NCI-H1417 (cell line): Measurements from ENCODE around the gene SPRR1A.

Source experiments
- DNase-seq, 3 experiments: peaks; one replicate each; lab custom pipeline; 2025; lab: John Stamatoyannopoulos, UW

The SPRR1A gene, protein sequence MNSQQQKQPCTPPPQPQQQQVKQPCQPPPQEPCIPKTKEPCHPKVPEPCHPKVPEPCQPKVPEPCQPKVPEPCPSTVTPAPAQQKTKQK

DNA sequence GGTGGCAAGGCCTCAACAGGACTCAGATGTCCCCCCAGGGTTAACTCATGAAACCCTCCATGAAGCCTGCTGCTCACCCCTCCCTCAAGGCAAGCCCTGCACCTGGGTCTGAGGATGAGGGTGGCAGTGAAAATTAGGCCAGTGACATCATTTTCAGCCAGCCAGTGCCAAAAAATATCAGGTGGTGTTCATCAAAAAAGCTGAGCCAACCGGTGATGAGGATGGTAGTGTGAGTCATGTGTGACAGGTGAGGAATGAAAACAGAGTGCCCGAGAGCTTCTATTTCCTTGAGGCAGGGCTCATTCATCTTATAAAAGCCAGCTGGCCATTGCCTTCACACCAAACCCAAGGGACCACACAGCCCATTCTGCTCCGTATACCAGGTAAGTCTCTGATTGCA lies at the start of gene SPRR1A:
Gene SPRR1A (plus strand): TSS at position 339 of the 400 bp plus-strand sequence. CDS start 1,150 bp downstream, outside the sequence.
- peak in 1 of 3 experiments; percentile 20 for DNase-seq

DNA sequence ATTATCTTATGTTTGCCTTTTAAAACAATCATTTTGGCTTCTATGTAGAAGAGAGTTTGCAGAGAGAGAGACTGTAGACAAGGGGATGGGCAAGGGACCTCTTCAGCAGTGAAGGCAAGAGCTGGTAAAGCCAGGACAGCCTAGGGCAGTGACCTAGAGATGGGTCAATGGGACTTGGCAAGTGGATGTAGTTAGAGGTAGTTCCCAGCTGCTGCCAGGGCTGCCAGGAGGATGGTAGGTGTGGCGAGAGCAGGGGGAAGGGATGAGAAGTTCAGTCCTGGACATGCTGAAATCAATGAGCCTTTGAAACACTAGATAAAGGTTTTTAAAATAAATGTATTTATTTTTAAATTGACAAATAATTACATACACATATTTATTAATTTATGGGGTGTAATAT lies 43.3 kb upstream of the SPRR1A start:
- DNase-seq: no peak

DNA sequence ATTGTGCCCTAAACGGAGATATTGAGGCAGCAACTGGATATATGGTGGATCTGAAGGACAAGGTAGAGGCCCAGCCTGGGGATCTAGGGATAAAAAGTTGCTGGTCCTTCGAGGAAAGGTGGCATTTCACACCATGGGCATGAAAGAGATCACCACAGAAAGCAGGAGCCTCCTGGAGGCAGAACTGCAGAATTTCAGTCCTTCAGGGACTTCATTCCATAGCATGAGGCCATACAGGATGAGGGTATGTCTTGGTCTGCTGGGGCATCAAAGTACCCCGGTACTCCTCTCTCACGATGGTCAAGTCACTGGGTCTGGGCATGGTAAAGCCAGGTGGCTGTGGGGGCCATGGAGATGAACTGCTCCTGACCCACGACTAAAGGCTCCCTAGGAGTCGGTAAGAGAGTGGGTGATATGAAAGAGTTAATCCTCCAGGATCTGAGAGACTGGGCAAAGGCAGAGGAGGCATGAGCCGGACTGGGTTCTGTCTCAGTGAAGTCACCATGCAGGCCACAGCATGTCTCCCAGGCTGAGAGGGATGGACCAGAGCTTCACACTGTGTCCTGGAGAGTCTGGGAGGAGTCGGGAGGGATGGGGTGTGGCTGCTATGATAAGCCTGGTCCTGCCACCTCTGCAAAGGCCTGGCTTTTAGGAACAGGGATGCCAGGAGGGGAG lies 42.7 kb upstream of the SPRR1A start:
- no peak for DNase-seq

DNA sequence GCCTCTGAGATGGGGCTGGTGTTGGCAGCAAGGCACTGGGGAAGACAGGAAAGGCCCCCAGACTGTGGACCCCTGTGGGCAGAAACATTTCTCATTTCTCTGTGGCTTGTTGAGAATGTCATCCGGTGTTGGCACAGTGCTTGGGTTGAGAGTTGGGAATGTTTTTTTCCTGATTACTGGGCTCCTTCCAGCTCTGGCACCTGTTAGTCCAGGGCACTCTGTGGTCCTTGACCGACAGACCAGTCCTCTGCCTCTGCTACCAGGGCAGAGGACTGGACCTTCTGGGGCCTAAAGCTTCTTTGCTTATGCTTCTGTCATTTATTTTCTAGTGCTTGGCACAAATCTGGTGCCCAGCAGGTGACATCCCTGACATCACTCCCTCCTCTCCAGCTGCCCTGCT lies 41.7 kb upstream of the SPRR1A start:
- no peak for DNase-seq

DNA sequence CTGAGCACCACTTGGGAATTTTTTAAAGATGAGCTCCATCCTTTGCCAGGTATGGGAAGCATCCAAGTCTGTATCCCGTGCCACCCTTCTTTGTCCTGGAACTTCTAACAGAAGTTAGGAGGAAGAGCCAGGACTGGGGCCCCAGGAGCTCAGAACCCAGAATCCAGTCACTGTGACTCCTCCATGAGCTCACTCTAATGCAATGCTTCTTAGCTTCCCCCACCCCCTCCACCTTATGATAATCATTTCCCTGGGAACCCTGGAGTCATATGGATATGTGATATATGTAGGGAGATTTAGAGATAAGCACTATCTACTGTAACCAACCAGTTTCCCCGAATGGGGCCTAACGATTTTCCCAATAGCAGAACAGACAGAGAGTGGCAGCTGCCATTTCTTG lies 37.6 kb upstream of the SPRR1A start:
- DNase-seq: no peak

DNA sequence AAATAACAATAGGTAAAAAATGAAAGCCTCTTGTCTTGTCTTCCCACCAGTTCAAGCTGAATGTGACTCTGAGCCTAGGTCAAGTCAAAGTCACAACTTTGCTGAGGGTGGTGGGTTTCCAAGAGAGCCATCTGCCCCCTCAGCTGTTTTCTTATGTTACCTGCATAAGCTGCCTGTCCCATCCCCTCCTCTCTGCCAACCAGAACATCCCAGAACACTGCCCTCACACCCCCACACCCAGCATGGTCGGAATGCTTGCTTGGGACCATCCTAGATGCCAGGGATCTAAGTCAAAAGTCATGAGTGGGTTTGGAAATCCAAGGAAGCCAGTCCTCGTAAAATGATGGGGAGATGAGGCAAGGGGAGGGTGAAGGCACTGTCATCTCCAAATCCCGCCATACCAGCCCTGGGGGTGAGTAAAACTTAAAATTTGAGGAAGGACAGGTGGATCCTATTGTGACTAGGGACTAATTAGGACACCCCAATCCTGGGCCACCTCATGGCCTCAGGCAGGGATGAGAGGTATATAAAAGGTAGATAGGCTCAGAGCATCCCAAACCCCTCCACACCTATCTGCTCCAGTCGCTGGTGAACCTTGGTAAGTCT lies 37.1 kb upstream of the SPRR1A start, which contains the start of gene SPRR5:
Gene SPRR5 (plus strand): TSS at position 556 of the 606 bp plus-strand sequence. CDS start 1,349 bp downstream, outside the sequence.
- DNase-seq: no peak

DNA sequence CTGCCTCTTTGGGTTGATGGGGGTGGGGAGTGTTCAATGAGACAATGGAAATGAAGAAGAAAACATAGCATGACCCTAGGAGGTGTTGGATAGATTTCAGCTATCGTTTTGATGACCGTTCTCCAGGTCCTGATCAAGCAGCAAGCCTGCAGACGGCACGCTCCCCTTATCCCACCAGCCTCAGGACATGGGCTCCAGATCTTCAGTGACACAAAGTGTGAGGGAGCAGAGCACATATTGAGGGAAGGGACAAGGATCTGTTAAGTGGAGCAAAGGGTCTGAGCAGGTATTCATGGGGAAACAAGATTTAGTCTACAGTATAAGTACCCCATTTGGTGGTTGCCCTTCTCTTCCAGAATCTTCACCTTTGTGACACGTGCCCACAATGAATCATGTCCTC lies 32.2 kb upstream of the SPRR1A start:
- DNase-seq: no peak

DNA sequence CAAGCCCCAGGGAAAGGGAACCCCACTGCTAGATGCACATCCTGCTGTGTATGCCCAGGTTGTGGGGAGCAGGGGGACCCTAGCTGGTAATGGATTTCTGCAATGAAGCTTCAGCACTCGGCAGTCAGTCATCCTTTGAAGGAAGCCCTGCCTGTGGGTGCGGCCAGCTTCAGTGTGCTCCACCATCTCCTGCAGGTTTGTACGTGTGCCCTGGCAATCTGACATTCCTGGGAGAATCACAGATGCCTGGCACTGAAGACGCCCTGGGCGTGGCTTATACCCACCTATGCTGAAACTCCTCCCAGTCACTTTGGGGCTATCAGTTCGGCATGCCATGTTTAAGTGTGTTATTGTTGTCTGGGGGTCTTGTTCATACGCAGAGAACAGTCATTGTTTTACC lies 30.1 kb upstream of the SPRR1A start:
- DNase-seq: no peak

DNA sequence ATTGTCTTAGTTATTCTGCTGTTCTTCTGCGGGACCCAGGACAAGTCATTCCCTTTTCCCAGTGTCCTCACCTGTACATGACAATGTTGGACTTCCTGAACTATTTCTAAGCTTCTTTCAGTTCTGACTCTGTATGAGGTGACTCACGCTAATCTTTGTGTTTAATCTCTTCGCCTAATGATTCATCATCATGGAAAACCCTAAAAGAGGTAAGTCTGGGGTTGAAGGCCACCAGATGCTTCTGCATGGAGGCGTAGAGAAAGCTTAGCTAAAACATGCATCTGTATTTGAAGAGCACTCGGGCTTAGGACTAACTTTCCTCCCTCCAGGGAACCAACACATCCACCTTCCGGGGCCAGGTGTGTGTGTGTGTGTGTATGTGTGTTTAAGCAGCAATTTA lies 29.4 kb upstream of the SPRR1A start:
- no peak for DNase-seq

DNA sequence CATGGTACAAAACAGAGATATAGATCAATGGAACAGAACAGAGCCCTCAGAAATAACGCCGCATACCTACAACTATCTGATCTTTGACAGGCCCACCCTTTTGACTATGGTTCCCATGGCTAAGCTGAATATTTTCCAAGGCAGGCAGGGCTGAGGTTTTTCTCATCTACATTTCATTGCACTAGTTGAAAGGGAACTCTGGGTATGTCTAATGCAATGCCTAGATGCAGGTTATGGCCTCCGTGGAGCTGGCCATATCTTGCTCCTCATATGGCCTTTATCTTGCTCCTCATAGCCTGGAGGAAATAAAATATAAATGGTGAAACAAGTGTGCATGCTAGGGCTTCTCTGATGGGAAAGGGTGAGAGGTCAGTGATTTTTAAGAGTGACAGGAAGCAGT lies 26.3 kb upstream of the SPRR1A start:
- no peak for DNase-seq

DNA sequence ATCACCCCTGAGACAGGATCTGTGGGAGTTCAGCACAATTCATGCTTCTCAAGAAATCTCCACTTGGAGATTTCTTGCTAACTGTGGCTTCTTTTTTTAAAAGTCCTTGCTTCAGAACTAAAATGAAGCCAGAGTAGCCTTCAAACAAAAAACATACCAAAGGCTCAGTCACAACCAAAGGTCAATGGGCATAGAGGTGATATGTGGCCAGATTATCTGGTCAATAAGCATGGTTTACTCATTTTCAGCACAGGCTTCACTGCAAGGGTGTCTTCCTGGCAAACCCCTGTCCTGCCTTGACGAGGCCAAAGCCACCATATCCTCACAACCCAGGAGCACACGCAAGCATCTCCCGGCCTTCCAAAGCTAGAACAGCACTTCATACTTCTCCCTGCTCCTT lies 24.6 kb upstream of the SPRR1A start:
- DNase-seq: no peak

DNA sequence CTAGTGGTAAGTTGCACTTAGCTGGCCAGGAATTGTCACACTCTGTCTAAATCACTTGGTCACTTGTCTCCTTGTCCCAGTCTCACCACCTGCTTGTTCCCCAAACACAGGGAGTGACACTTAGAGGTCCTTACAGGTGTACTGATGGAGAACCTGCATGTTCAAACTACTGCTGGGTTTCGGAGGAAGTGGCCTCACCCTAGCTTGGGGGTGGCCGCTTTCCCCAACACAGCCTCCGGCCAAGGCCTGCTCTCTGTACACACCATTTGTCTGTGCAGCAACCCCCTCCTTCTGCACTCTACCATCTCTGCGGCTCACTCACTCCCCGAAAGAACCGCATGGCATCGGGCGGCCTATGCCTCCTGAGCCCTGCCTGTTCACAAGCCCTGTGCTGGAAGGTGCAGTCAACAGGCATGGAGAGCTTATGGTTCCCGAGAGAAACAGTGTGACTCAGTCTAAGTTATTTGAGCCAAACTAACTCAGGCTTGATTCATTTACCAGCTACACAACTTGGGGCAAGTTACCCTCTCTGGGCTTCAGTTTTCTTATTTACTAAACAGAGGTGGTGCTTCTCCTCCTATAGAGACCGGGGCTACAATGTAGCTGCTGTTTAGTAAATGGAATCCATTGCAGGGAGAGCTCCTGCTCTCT lies 24.0 kb upstream of the SPRR1A start:
- peak in 1 of 3 experiments; percentile 43 for DNase-seq

DNA sequence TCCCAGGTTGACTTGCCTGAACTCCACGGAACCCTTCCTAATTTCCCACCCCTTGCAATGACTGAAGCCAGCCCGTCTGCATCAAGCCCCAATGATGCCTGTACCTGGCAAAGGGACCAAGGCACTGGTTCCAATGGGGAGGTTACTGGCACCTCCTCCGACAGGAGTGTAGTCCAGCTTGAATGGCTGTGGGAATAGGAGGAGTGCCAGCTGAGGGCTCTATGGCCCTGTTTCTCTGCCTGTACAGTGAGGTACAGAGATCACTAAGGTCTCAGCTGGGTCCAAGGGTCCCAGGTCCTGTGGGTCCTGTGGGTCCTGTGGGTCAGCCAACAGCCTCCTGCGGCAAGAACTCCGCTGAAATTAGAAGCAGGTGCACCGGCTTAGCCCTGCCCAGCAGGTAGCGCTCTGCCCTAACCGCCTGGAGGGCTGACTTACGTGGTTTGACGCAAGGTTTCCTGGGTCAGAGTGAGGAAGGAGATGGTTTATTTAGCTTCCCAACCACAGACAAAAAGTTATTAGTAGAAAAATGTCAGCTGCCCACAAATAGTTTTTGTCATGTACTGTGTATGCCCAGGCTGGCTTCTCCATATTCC lies 23.3 kb upstream of the SPRR1A start:
- DNase-seq: no peak

DNA sequence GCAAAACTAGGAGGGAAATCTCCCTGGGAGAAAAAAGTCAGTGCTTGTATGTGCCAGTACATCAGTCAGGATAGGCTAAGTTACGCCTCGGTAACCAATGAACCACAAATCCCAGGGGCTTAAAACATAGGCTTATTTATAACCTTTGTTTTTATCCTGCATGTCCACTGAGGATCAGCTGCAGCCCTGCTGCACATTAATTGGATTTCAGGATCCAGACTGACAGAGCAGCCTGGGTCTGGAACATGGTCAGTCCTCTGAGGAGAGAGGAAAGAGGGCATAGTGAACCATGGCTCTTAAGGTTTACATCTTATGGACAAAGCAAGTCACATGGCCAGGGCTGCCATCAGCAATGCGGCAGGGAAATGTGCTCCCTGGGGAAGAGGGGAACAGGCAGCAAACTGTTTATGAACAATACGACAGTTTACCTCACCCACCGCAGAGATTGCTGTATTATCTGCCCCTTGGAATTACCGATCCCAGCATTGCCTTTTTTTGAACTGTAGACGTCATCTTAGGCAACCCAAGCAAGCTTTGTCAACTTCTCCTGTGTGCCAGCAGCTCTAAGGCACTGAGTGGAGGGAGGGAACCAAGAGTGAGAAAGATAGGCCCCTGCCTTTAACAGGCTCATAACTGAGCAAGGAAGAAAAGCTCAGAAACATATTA lies 22.5 kb upstream of the SPRR1A start:
- no peak for DNase-seq

DNA sequence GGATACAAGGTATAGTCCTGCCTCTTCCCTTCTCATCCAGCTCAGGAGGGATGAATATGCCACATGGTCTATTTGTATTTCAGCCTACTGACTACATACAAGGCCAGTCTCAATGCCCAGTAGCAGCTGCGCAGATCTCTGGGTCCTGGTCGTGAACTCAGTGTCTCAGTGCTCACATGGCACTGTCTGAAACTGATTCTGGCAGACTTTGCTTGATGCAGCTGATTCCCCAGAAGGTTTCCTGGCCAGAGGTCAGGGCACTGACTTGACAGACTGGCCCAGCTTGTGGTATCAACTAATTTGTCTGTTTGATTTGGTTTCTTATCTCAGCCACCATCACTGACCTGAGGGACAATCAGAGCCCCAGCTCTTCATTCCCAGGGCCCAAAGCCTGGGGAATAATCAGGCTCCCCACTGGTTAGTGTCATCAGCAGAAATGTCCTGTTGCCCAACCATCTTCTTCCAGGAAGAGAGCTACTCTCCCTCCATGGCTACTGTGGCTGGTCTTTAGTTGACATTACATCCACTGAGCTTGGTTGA lies 20.9 kb upstream of the SPRR1A start:
- DNase-seq: no peak

DNA sequence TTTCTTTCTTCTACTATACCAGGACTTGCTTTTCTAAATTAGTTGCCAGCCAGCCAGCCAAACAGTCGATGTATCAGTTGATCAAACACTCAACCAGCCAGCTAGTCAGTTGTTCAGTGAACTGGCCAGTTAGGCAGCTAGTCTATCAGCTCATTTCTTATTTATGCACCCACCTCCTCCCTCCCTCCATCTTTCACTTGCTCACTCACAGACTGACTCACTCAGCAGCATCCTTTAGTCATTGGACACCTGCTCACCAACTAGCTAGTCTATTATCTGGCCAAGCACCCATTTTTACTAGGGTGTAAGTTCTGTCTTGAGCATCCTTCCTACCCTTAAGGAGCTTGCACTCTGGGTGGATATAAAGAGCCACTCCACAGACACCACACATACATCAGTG lies 19.3 kb upstream of the SPRR1A start:
- DNase-seq: no peak

DNA sequence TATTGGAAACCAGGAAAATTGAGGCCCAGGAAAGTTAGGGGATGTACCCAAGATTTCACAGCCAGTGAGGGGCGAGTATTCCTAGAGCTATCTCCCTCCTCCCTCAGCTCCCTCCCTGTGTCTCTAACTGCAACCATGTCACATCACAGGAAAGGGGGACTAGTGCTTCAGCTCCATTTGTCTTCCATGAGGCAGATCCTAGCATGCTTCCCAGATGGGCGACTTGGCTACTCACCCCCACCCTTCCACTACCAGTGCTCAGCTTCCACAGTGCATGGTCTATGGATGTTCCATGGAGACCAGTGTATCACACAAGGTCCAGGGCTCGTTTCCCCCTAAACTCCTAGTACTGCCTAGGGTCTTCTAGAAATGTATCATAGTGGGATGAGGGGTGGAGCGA lies 18.0 kb upstream of the SPRR1A start:
- no peak for DNase-seq

DNA sequence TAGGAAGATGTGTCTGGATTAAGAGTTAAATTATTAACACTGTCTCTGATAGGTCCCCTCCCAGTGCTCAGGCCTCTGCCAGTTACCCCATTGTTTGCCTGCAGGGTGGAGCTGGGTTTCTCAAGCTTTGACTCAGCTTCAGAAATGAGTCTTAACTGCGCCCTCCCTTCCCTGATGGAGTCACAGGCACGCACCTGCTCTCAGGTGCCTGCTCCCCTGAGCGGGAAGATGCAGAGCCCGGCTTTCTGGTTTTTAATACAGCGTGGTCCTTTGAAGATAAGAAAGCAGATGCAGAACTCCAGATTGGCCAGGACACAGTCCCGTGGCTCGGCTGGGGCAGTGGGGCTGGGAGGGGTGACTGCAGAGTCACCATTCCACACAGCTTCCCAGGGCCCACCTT lies 16.7 kb upstream of the SPRR1A start:
- peak in 1 of 3 experiments; percentile 39 for DNase-seq

DNA sequence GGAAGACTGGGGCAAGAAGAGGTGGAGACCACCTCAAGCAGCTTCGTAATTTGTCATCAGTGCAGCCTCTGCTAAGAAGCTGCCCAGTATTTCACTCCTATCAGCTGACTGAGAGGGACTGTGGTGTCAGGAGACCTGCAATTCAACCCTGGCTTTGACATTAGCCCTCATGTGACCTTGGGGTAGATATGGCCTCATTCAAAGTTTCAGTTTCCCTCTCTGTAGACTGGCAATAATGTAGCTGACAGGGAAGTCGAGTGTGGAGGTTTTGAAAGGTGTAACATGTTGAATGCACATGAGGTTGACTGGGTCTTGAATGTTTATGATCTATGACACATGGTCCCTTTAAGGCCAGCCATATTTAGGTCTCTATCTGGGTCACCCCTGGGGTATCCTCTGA lies 15.6 kb upstream of the SPRR1A start:
- no peak for DNase-seq

DNA sequence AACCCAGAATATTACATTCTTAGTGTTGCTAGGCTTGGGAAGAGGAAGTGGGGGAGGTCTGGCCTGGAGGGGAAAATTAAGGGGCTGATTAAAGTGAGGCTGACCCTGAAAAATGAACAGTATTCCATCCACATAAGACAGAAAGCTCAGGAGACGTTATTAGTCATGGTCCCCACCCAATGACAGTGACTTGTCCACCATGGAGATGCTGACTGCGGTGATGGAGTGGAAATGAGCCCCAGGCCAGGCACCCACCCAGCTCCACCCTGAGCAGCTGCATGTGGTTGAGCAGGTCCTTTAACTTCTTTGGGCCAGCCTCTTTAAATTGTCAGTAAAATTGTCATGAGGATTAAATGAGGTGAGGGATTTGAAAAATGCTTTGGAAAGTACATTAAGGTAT lies 14.8 kb upstream of the SPRR1A start:
- DNase-seq: no peak

DNA sequence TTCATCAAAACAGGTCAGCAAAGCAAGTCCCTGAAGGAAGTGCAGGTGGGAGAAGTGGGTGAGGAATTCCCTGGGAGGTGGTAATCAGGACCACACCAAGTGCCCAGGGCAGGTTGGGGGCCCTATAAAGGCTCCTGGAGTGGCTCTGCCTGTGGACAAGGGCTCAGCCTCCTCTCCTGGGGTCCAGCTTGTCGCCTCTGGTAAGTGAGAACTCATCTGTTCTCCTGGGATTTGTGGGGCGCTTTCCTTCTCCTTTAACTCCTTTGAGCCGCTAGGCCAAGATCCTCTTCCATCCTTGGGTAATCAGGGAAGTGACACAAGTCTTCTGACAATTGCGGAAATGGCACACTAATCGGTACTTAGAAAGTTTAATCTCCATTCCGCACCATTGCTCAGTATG lies 13.4 kb upstream of the SPRR1A start, which contains the start of gene SPRR4:
Gene SPRR4 (plus strand): TSS at position 154 of the 400 bp plus-strand sequence. CDS start 1,243 bp downstream, outside the sequence.
- no peak for DNase-seq
